Activated T-cell treated with anti-CD3 and anti-CD28 coated beads for 1 hour (primary cell): ENCODE measurements around the gene CEP41.

Source experiments
- DNase-seq: peaks from one replicate; pipeline ENCODE4 v3.0.0-alpha.2; 2020; ENCODE audit warnings: low read depth

CEP41 gene

DNA sequence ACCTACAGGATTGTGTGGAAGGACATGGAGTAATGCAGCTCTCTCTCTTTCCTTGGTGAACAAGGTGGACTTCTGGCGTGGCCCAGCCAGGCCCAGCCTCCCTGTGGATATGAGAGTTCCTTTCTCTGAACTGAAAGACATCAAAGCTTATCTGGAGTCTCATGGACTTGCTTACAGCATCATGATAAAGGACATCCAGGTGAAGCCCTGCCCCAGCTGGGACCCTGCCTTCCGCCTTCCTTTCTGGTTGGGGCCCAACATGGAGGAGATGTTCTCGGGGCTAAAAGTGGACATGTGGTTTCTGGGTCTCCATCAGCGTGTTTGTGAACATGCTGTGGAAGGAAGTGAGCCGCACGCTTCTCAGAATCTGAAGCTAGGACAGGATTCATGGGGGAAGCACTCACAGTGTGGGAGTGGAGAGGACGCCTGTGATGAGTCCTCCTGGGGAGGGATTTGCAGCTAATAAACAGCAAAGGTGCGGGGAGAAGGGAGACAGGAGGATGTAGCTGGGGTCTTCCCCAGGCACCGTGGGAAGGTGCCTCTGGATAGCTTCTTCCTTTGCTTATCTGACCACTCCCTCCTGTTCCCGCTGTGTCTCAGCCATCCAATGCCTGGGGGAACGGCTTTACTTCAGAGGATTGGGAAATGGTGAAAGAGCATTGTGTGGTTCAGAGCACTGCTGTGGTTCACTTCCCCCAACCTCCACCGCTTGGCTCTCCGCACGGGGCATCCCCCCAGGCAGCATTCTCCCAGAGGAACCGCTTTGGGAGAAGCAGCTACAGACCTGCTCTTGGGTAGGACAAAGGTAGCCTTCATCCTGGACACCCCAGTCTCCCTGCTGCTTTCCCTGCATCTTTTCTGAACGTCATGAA lies 90.7 kb downstream of the CEP41 start:
- no peak for DNase-seq

DNA sequence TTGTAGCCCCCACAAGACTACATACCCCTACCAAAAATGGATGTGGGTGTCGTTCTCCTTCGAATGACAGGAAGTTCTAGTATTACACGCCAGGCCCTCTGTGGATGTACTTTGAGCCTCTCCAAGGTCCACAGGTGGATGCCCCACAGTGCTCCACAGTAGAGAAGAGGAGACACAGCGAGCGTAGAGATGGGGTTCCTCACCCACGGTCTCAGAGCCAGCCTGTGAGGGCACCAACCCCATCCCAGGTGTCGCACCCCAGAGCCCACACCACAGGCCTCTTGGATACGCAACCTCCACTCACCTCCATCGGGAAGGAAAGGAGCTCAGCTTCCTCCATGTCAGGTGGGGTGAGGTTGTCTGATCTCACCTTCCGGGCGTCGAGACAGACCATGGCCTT lies 93.9 kb downstream of the CEP41 start:
- DNase-seq = no peak

DNA sequence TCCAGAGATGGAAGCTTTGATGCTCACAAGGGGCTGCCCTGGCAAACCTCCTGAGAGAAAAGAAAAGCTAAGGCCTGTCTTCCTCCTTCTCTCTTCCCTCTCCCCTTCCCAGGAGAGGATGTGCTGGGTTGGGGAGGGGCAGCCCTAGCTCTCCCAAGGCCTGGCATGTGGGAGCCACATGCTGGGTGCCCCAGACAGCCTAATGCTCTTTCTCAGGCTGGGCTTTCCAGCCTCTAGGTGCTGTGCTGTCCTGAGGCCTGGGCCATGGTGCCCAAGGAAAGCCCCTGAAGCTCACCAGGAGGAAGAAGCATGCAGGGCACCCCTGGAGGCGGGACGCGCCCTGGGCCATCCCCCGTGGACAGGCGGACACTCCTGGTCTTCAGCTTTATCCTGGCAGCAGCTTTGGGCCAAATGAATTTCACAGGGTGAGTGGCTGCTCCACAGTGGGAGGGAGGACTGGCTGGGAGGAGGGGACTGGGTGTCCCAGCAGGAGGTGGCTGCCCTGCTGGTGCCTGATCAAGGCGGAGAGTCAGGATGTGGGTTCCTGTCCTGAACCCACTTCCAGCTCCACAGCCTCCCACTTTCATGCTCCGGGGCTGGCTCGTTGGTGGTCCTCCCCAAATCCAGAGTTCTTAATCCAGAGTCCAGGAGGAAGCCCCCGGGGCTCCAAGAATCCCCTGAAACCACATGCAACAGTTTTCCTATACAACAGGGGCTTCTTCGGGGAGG lies 94.5 kb downstream of the CEP41 start:
- no peak for DNase-seq

DNA sequence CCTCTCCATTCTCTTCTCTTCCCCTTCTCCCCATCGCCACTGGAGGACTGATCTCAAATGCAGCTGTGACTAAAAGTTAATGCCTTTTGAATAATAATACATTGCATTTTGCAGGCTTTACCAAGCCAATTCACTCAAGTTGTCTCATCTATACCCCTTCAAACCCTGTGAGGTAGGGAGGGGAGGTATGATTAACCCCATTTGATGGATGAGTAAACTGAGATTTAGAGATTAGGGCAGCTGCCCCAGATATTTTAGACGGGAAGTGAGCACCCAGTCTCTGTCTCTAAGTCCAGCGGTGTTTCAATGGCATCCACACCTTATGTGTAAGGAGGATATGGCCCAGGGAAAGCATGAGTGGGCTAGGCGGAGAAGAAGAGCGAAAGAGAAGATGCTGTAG lies 95.1 kb downstream of the CEP41 start:
- no peak for DNase-seq

DNA sequence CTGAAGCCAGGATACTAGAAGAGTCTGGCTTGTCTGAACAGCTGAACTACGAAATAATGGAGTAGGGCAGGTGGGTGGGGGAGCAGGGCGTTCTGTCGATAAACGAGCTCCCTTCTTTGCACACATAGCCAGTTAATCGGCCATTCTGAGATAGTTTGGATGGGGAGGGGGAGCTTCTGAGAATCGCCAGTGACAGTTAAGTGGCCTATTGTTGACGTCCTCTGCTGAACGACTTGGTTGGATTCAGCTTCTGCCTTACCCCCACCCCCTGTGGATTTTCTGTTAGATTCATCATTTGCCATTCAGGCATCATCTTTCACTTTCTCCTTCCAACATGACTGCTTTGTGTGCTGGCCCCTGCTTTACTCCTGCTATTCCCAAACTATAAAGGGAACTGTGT lies 95.7 kb downstream of the CEP41 start:
- DNase-seq = no peak

DNA sequence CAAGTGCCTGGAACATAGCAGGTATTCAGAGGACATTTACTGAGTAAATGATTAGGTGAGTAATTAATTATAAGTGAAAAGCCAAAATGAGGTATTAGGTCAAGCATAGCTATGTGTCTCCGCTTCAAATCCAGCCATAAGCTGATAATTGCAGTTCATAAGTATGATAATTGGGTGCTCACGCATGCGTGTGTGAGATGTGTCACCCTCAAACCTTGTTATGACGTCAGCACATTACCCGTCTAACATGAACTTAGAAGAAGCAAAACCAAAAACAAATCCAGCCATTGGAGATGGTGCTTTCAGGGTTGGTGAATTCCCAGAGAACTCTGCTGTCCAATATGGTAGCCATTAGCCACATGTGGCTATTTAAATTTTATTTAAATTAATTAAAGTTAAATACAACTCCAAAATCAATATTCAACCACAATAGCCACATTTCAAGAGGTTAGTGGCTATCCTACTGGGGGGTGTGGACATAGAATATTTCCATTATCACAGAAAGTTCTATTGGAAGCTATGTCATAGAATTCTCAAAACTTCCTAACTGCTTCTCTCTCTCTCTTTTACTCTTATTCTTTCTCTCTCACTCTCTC lies 96.4 kb downstream of the CEP41 start, which contains the start of gene CPA5:
Gene CPA5 (plus strand): TSS at position 546 of the 596 bp plus-strand sequence. CDS start 1,670 bp downstream, outside the sequence.
- DNase-seq = no peak
